Adrenal gland (tissue), 12 donors: ENCODE data around the gene NFIB. TPM values are rescaled to one million over a fixed set of nuclear protein-coding genes. Genes with fewer than 3 reads are reported as not detected.
A peak's percentile ranks its signal among the peaks of the same experiment; 100 is the strongest.

Experiments
- DNase-seq, 7 donors: peaks; one replicate each; pipeline ENCODE4 v3.0.0-alpha.2; 2019 to 2020
- H3K27ac ChIP-seq, 5 donors: fragments of 200-600 bp; sonication (generic) in 4 of 5; 1 replicate in 3 of 5; 2 replicates in 2 of 5; pipeline versions ENCODE4 v1.5.1 to v1.8.0; 2016 to 2020; ENCODE audit warnings: mild to moderate bottlenecking in 1 of 5
- H3K27me3 ChIP-seq: fragments of 200-600 bp; 2 replicates; pipeline ENCODE4 v1.8.0; 2021
- H3K36me3 ChIP-seq, 2 donors: fragments of 200-600 bp; replicated peaks in 1 of 2; 1 replicate in 1 of 2; 2 replicates in 1 of 2; pipeline versions ENCODE4 v1.5.1 to v1.8.0; 2018 to 2022
- H3K4me1 ChIP-seq, 2 donors: fragments of 200-600 bp; replicated peaks in 1 of 2; 1 replicate in 1 of 2; 2 replicates in 1 of 2; pipeline versions ENCODE4 v1.5.1 to v1.8.0; 2018 to 2021
- H3K4me3 ChIP-seq, 4 donors: fragments of 200-600 bp; sonication (generic) in 3 of 4; one replicate each; pipeline ENCODE4 v1.5.1; 2016 to 2018
- H3K9me3 ChIP-seq, 3 donors: fragments of 200-600 bp; sonication (generic) in 1 of 3; replicated peaks in 1 of 3; 1 replicate in 2 of 3; 2 replicates in 1 of 3; pipeline versions ENCODE4 v1.5.1 to v1.8.0; 2016 to 2021
- CTCF ChIP-seq, 6 experiments: fragments of 450-650 bp in 4 of 6; fragments of 200-600 bp in 2 of 6; sonication (generic) in 1 of 6; IDR thresholded peaks; 1 replicate in 5 of 6; 2 replicates in 1 of 6; pipeline versions ENCODE4 v1.5.1 to v1.8.0; 2016 to 2021; ENCODE audit warnings: antibody characterized with exemption in 6 of 6, mild to moderate bottlenecking in 2 of 6, moderate library complexity in 1 of 6
- POLR2A ChIP-seq, 2 donors: fragments of 450-650 bp; IDR thresholded peaks; one replicate each; pipeline ENCODE4 v1.6.1; 2017; ENCODE audit warnings: antibody characterized with exemption in 2 of 2, mild to moderate bottlenecking in 2 of 2, moderate library complexity in 1 of 2
- WGBS, 4 donors: extraction: QIAGEN DNeasy Blood & Tissue Kit in 2 of 4; methylation state at CpG; one replicate each; pipeline versions ENCODE4 v1.1.5 to v1.1.7; 2013 to 2017; 5-methylcytosine and 5-hydroxymethylcytosine counted together
- intact Hi-C, 2 donors: fragments of 100-400 bp; cut with DNase I; formaldehyde crosslinking; loops; one replicate each; pipeline versions ENCODE4 v1.14.1 to v1.15.0; 2022 to 2023
- polyA plus RNA-seq, 3 donors: library from polyadenylated mRNA; stranded (reverse); fragments of 200-250 nt in 2 of 3; fragments of 350-450 nt in 1 of 3; fragmentation: Illumina TruSeq in 1 of 3; extraction: RNeasy Lipid Tissue Mini Kit (QIAGEN cat#74804) in 1 of 3; gene quantifications; one replicate each; pipeline ENCODE4 v1.2.3, GENCODE V29; 2013 to 2014
- total RNA-seq, 9 donors: library from RNA; depleted of rRNA in 4 of 9; stranded (reverse); fragments of >200 nt in 4 of 9; fragments of 120-200 nt in 1 of 9; fragmentation: NEBNext Ultra II Directional in 1 of 9; extraction: Animal tissue kit (Norgen Biotek cat#: 25700) in 1 of 9; gene quantifications; one replicate each; pipeline versions ENCODE4 v1.1.0 to v1.2.4, GENCODE V29; 2013 to 2023
- donor health status: healthy with polysubstance abuse.
- donor health status: Bipolar disorder and iron deficiency.
- donor health status: DM: yes; HTN: yes; CAD: no.
- donor health status: DM: no; HTN: no; CAD: no.
- donor health status: DM: no; HTN: no; CAD: no.
- donor health status: DM: yes; HTN: yes; CAD: no.

Gene NFIB
- total and polyA plus RNA-seq, 12 donors: 10.9 to 84.1 (median 43.0) TPM

- peak in 2 of 7 donors; percentile 12 to 20 for DNase-seq
- H3K36me3 ChIP-seq: no peaks in the 10 kb centered on the region
- TF ChIP-seq CTCF (IDR thresholded peaks at IDR 0.05): no peak
- no peak for TF ChIP-seq POLR2A (IDR thresholded peaks at IDR 0.05)
- H3K4me1 ChIP-seq: peaks cover 17 to 42% of the 10 kb centered on the region in 2 donors
- 33 to 44% (median 39%) methylated on average over 1 of the region's 1 CpG for WGBS, 4 donors
- H3K27ac ChIP-seq: peak overlapping the region in 2 of 5 donors; percentile 5 to 33
- intact Hi-C loops: no loop called here
- no peaks in the 10 kb centered on the region for H3K9me3 ChIP-seq
- no peak overlapping the region for H3K4me3 ChIP-seq
- no peaks in the 10 kb centered on the region for H3K27me3 ChIP-seq
Observed at GRCh38 chr9:14256588-14256987, 57.4 kb downstream of the NFIB start.

GRCh38 chr9:14251154-14252071, 62.5 kb downstream of the NFIB start:
- no peaks in the 10 kb centered on the region for H3K36me3 ChIP-seq
- DNase-seq: peak; percentile 44 to 83 (median 69)
- intact Hi-C loops: no loop called here
- 25 to 33% (median 31%) methylated on average over 7 to 10 of the region's 10 CpGs for WGBS, 4 donors
- H3K9me3 ChIP-seq: no peaks in the 10 kb centered on the region
- H3K27ac ChIP-seq: peak overlapping the region in 3 of 5 donors; percentile 15 to 58 (median 47)
- peaks cover 12 to 36% of the 10 kb centered on the region in 2 donors for H3K4me1 ChIP-seq
- TF ChIP-seq CTCF (IDR thresholded peaks at IDR 0.05) (no peak), POLR2A (IDR thresholded peaks at IDR 0.05) (no peak)
- no peaks in the 10 kb centered on the region for H3K27me3 ChIP-seq
- peak overlapping the region in 1 of 4 donors; percentile 23 for H3K4me3 ChIP-seq

GRCh38 chr9:14250794-14251153, 63.2 kb downstream of the NFIB start:
- WGBS, 4 donors: 71 to 88% (median 81%) methylated on average over 1 of the region's 1 CpG

More at GRCh38 chr9:14250794-14251153, 63.2 kb downstream of the NFIB start:
- intact Hi-C loops: no loop called here
- no peaks in the 10 kb centered on the region for H3K9me3 ChIP-seq
- no peaks in the 10 kb centered on the region for H3K36me3 ChIP-seq
- H3K27ac ChIP-seq: no peak overlapping the region
- H3K4me3 ChIP-seq: no peak overlapping the region
- peaks cover 12 to 29% of the 10 kb centered on the region in 2 donors for H3K4me1 ChIP-seq
- no peak for DNase-seq
- H3K27me3 ChIP-seq: no peaks in the 10 kb centered on the region
- TF ChIP-seq POLR2A (IDR thresholded peaks at IDR 0.05) (no peak), CTCF (IDR thresholded peaks at IDR 0.05) (no peak)
